IMR-90 (cell line): ENCODE results near the gene IRF2. TPM values are rescaled to one million over a fixed set of nuclear protein-coding genes. Genes with fewer than 3 reads are reported as not detected.
A peak's percentile ranks its signal among the peaks of the same experiment; 100 is the strongest.

ENCODE experiments used
- ATAC-seq: fragments of 200-7000 bp; cut with Tn5 transposase; 2 replicates; pipeline ENCODE4 v1.9.1; 2020; ENCODE audit warnings: low read depth, mild to moderate bottlenecking, moderate library complexity
- BruUV-seq: library from RNA; stranded (reverse); fragments of 400-500 nt; replicated peaks from 2 replicates; lab custom pipeline; 2021; lab: Mats Ljungman, UMichigan
- CTCF ChIA-PET: fragments of 300-600 bp; formaldehyde crosslinking; extraction: SDS; loops from one replicate; lab custom pipeline; 2021; ENCODE audit warnings: antibody characterized with exemption; lab: Yijun Ruan, JAX
- POLR2A ChIA-PET: fragments of 300-600 bp; sonication (Branson Sonifier 250); formaldehyde crosslinking; loops from one replicate; lab custom pipeline; 2022; ENCODE audit warnings: antibody characterized with exemption; ENCODE audit not compliant: unreplicated experiment; lab: Charles Lee
- DNase-seq: peaks from one replicate; pipeline ENCODE4 v3.0.0; 2013
- H2AFZ ChIP-seq: replicated peaks from 2 replicates; pipeline ENCODE3; 2013; ENCODE audit warnings: low read length, mild to moderate bottlenecking; ENCODE audit not compliant: poor library complexity
- H2AK5ac ChIP-seq: 2 replicates; pipeline ENCODE4 v1.6.1; 2013; ENCODE audit warnings: low read depth, low read length, inconsistent platforms
- H2AK9ac ChIP-seq: replicated peaks from 2 replicates; pipeline ENCODE3; 2013; ENCODE audit warnings: mild to moderate bottlenecking, low read depth, low read length, moderate library complexity; ENCODE audit not compliant: poor library complexity
- H2BK120ac ChIP-seq: 2 replicates; pipeline ENCODE4 v1.6.1; 2013; ENCODE audit warnings: low read depth, low read length, inconsistent platforms
- H2BK15ac ChIP-seq: 3 replicates; pipeline ENCODE4 v1.6.1; 2013; ENCODE audit warnings: low read depth, low read length, inconsistent platforms
- H2BK20ac ChIP-seq: 2 replicates; pipeline ENCODE4 v1.6.1; 2013; ENCODE audit warnings: low read depth, mild to moderate bottlenecking, inconsistent platforms, low read length, moderate library complexity
- H2BK5ac ChIP-seq: 2 replicates; pipeline ENCODE4 v1.6.1; 2013; ENCODE audit warnings: mild to moderate bottlenecking, low read depth, low read length, inconsistent platforms; ENCODE audit not compliant: poor library complexity, severe bottlenecking
- H3K14ac ChIP-seq: replicated peaks from 2 replicates; pipeline ENCODE4 v1.6.1; 2013; ENCODE audit warnings: low read depth, low read length, inconsistent platforms
- H3K18ac ChIP-seq: 2 replicates; pipeline ENCODE4 v1.6.1; 2013; ENCODE audit warnings: low read depth, low read length, control low read depth
- H3K23ac ChIP-seq: 2 replicates; pipeline ENCODE4 v1.6.1; 2013; ENCODE audit warnings: low read depth, low read length, inconsistent platforms
- H3K27ac ChIP-seq: 2 replicates; pipeline ENCODE4 v1.5.1; 2013; ENCODE audit warnings: mild to moderate bottlenecking, control low read depth, low read length; ENCODE audit not compliant: insufficient read depth
- H3K27me3 ChIP-seq: 2 replicates; pipeline ENCODE4 v1.6.1; 2013; ENCODE audit warnings: low read length; ENCODE audit not compliant: control insufficient read depth, insufficient read depth
- H3K36me3 ChIP-seq: 2 replicates; pipeline ENCODE4 v1.6.1; 2013; ENCODE audit warnings: low read length, mixed read lengths; ENCODE audit not compliant: control insufficient read depth, insufficient read depth
- H3K4ac ChIP-seq: 2 replicates; pipeline ENCODE4 v1.6.1; 2013; ENCODE audit warnings: low read depth, low read length, inconsistent platforms
- H3K4me1 ChIP-seq: 2 replicates; pipeline ENCODE4 v1.6.1; 2013; ENCODE audit warnings: low read length, mixed read lengths; ENCODE audit not compliant: control insufficient read depth, insufficient read depth
- H3K4me2 ChIP-seq: 2 replicates; pipeline ENCODE4 v1.6.1; 2013; ENCODE audit warnings: low read depth, mild to moderate bottlenecking, control low read depth, low read length, moderate library complexity
- H3K4me3 ChIP-seq: 2 replicates; pipeline ENCODE4 v1.5.1; 2013; ENCODE audit warnings: low read depth, mild to moderate bottlenecking, control low read depth, low read length, moderate library complexity; ENCODE audit not compliant: insufficient read depth
- H3K56ac ChIP-seq: 2 replicates; pipeline ENCODE4 v1.6.1; 2013; ENCODE audit warnings: low read length, inconsistent platforms; ENCODE audit not compliant: insufficient read depth; ENCODE audit errors: extremely low read depth
- H3K79me1 ChIP-seq, 2 experiments: 2 replicates each; pipeline ENCODE4 v1.6.1; 2013; ENCODE audit warnings: low read length in 2 of 2, inconsistent platforms in 1 of 2, low read depth in 1 of 2
- H3K9ac ChIP-seq: 2 replicates; pipeline ENCODE4 v1.6.1; 2013; ENCODE audit warnings: low read depth, low read length, control low read depth
- H3K9me1 ChIP-seq: 2 replicates; pipeline ENCODE4 v1.6.1; 2013; ENCODE audit warnings: low read length, inconsistent platforms; ENCODE audit not compliant: insufficient read depth
- H3K9me3 ChIP-seq: 2 replicates; pipeline ENCODE4 v1.6.1; 2013; ENCODE audit warnings: low read length; ENCODE audit not compliant: control insufficient read depth, insufficient read depth
- H4K20me1 ChIP-seq: 2 replicates; pipeline ENCODE4 v1.6.1; 2013; ENCODE audit warnings: low read length, inconsistent platforms; ENCODE audit not compliant: insufficient read depth
- H4K5ac ChIP-seq: 2 replicates; pipeline ENCODE4 v1.6.1; 2013; ENCODE audit warnings: mild to moderate bottlenecking, low read depth, low read length, control low read depth
- H4K8ac ChIP-seq, 2 experiments: 2 replicates each; pipeline ENCODE4 v1.6.1; 2013; ENCODE audit warnings: low read depth in 2 of 2, low read length in 2 of 2, control low read depth in 1 of 2, inconsistent platforms in 1 of 2
- H4K91ac ChIP-seq: 2 replicates; pipeline ENCODE4 v1.6.1; 2013; ENCODE audit warnings: low read depth, low read length, inconsistent platforms; ENCODE audit not compliant: insufficient read depth
- CEBPB ChIP-seq: IDR thresholded peaks from 2 replicates; pipeline ENCODE4 v1.6.1; 2012; ENCODE audit warnings: low read depth, low read length, improper control_type of control experiment
- FOS ChIP-seq: fragments of 150-350 bp; IDR thresholded peaks from 2 replicates; pipeline ENCODE4 v1.6.1; 2016; ENCODE audit warnings: low read depth, low read length
- MAZ ChIP-seq: IDR thresholded peaks from 2 replicates; pipeline ENCODE4 v1.6.1; 2012; ENCODE audit warnings: low read depth, mild to moderate bottlenecking, low read length, improper control_type of control experiment, moderate library complexity, borderline replicate concordance
- MXI1 ChIP-seq: IDR thresholded peaks from 2 replicates; pipeline ENCODE4 v1.6.1; 2012; ENCODE audit warnings: low read depth, mild to moderate bottlenecking, low read length, moderate library complexity, borderline replicate concordance
- NFE2L2 ChIP-seq: fragments of 150-350 bp; IDR thresholded peaks from 2 replicates; pipeline ENCODE4 v1.6.1; 2016; ENCODE audit warnings: low read depth, mild to moderate bottlenecking, low read length
- POLR2A ChIP-seq: IDR thresholded peaks from 2 replicates; pipeline ENCODE4 v1.6.1; 2012; ENCODE audit warnings: mild to moderate bottlenecking, low read depth, low read length
- RAD21 ChIP-seq: IDR thresholded peaks from 2 replicates; pipeline ENCODE4 v1.6.1; 2012; ENCODE audit warnings: low read length, improper control_type of control experiment
- SMC3 ChIP-seq: fragments of 150-350 bp; IDR thresholded peaks from 2 replicates; pipeline ENCODE4 v1.6.1; 2016; ENCODE audit warnings: low read depth, mild to moderate bottlenecking, antibody characterized with exemption, low read length, moderate library complexity
- WGBS, 2 experiments: methylation state at CpG; one replicate each; pipeline versions ENCODE4 v1.1.5 to v1.1.7; 2013; ENCODE audit warnings: missing lambda C conversion rate in 2 of 2; ENCODE audit not compliant: insufficient read length in 1 of 2; ENCODE audit errors: extremely low coverage in 2 of 2; 5-methylcytosine and 5-hydroxymethylcytosine counted together
- dilution Hi-C: fragments of 300-500 bp; cut with HindIII; formaldehyde crosslinking; loops from one replicate; pipeline ENCODE4 v1.14.3; 2018; ENCODE audit warnings: low sequenced_read_pairs; ENCODE audit not compliant: unreplicated experiment
- in situ Hi-C: fragments of 300-500 bp; cut with MboI; formaldehyde crosslinking; loops from 3 replicates; pipeline ENCODE4 v1.14.3; 2019; ENCODE audit warnings: low sequenced_read_pairs, inconsistent platforms, mixed read lengths
- intact Hi-C: fragments of 100-400 bp; cut with micrococcal nuclease; formaldehyde crosslinking; loops from 2 replicates; pipeline ENCODE4 v1.10.0; 2022
- polyA plus RNA-seq, 3 experiments: library from polyadenylated mRNA; depleted of rRNA; stranded (reverse); fragments of >200 nt; gene quantifications; 2 replicates each; pipeline ENCODE4 v1.2.3, GENCODE V29; 2012; ENCODE audit warnings: low replicate concordance in 1 of 3
- total RNA-seq: library from RNA; depleted of rRNA; stranded (reverse); fragments of >200 nt; gene quantifications from 2 replicates; pipeline ENCODE4 v1.2.3, GENCODE V29; 2012
- TF ChIP-seq, protein P1 (sequence below): fragments of 150-350 bp; IDR thresholded peaks from 2 replicates; pipeline ENCODE4 v1.6.1; 2017; ENCODE audit warnings: mild to moderate bottlenecking, antibody characterized with exemption, low read length, low read depth
- TF ChIP-seq, protein P2 (sequence below): fragments of 150-350 bp; IDR thresholded peaks from 2 replicates; pipeline ENCODE4 v1.6.1; 2016; ENCODE audit warnings: low read depth, mild to moderate bottlenecking, low read length, moderate library complexity, borderline replicate concordance

Gene IRF2
- total and polyA plus RNA-seq, 2 of the 4 experiments (the other 2 are of a cell fraction) = 16.5 to 21.9 TPM

DNA sequence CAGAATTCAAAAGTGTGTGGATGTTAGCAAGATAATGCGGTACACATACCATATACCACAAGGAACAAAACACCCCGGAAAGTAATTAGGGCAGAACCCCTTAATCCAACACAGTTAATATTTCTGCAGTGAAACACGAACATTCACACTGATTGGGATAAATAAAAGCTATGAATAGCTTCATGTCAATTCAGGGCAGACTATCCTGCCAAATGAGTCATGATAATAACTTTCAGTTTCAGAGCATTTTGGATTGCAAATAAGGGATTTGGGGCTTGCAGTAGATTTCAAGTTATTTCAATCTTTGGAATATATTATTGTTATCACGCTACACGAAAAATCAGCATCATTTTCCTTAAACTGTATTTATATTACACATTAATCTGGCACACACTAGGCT lies 24.3 kb downstream of the IRF2 start:
- peak overlapping the region; percentile 80 for H3K18ac ChIP-seq
- peaks cover 4% of the 10 kb centered on the region; the same call in 1 of the 2 replicates for H3K36me3 ChIP-seq
- H3K23ac ChIP-seq = 0 out of 2 replicates have a peak overlapping the region, but pooled peaks have one; percentile 61
- dilution Hi-C loops = no loop called here
- 0 out of 3 replicates have a peak overlapping the region, but pooled peaks have one; percentile 7 for H2BK15ac ChIP-seq
- H4K91ac ChIP-seq = no peak overlapping the region; the same call in 1 of the 2 replicates
- no peak overlapping the region for H4K8ac ChIP-seq
- no CpG with 5 or more reads among the region's 5 CpGs for WGBS, 2 experiments
- no peak overlapping the region for H3K9ac ChIP-seq
- peak overlapping the region; percentile 28; the same call in 1 of the 2 replicates for H3K4ac ChIP-seq
- in situ Hi-C loops = no loop called here
- TF ChIP-seq FOS (peak; percentile 68), NFE2L2 (no peak), SMC3 (no peak), MXI1 (no peak), MAZ (no peak), POLR2A (no peak), RAD21 (no peak), CEBPB (peak; percentile 58)
- TF ChIP-seq, protein P1, sequence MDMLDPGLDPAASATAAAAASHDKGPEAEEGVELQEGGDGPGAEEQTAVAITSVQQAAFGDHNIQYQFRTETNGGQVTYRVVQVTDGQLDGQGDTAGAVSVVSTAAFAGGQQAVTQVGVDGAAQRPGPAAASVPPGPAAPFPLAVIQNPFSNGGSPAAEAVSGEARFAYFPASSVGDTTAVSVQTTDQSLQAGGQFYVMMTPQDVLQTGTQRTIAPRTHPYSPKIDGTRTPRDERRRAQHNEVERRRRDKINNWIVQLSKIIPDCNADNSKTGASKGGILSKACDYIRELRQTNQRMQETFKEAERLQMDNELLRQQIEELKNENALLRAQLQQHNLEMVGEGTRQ = no peak
- TF ChIP-seq, protein P2, sequence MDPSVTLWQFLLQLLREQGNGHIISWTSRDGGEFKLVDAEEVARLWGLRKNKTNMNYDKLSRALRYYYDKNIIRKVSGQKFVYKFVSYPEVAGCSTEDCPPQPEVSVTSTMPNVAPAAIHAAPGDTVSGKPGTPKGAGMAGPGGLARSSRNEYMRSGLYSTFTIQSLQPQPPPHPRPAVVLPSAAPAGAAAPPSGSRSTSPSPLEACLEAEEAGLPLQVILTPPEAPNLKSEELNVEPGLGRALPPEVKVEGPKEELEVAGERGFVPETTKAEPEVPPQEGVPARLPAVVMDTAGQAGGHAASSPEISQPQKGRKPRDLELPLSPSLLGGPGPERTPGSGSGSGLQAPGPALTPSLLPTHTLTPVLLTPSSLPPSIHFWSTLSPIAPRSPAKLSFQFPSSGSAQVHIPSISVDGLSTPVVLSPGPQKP = no peak
- DNase-seq = peak; percentile 87
- intact Hi-C loops = no loop called here
- H2BK20ac ChIP-seq = peak overlapping the region; percentile 68; the same call in 1 of the 2 replicates
- H4K5ac ChIP-seq = no peak overlapping the region; the same call in 1 of the 2 replicates
- H2BK5ac ChIP-seq = peak overlapping the region; percentile 39
- no peak overlapping the region for H2AFZ ChIP-seq
- peaks cover 13% of the 10 kb centered on the region for H3K9me1 ChIP-seq
- peak overlapping the region; percentile 43; the same call in 1 of the 2 replicates for H3K27ac ChIP-seq
- H3K79me1 ChIP-seq = peaks cover 51 to 78% of the 10 kb centered on the region in 2 experiments
- H3K4me3 ChIP-seq = no peak overlapping the region
- no TSS peak for BruUV-seq
- H3K27me3 ChIP-seq = no peaks in the 10 kb centered on the region
- ChIA-PET POLR2A (interaction anchor here (0.6 kb wide), 1 partner anchor 37 kb away, joined by 3 read pairs; no protein-coding TSS in a partner anchor), CTCF (interaction anchor here (1.2 kb wide), 1 partner anchor 186 kb away, joined by 4 read pairs; no protein-coding TSS in a partner anchor)
- peaks cover 27% of the 10 kb centered on the region; the same call in 1 of the 2 replicates for H4K20me1 ChIP-seq
- H2AK9ac ChIP-seq = no peak overlapping the region
- ATAC-seq = peak; percentile 30; the same call in 1 of the 2 replicates
- H3K14ac ChIP-seq = 0 out of 2 replicates have a peak overlapping the region, but pooled peaks have one; percentile 10
- H2BK120ac ChIP-seq = 0 out of 2 replicates have a peak overlapping the region, but pooled peaks have one; percentile 5
- H3K4me1 ChIP-seq = peaks cover 21% of the 10 kb centered on the region
- peak overlapping the region; percentile 16; the same call in 1 of the 2 replicates for H2AK5ac ChIP-seq
- H3K56ac ChIP-seq = no peak overlapping the region
- no peaks in the 10 kb centered on the region for H3K9me3 ChIP-seq
- H3K4me2 ChIP-seq = peak overlapping the region; percentile 97
